HG03175 (cell line): Measurements from ENCODE around the gene POLD1.
A peak's percentile ranks its signal among the peaks of the same experiment; 100 is the strongest.

Experiments used
- ATAC-seq: cut with Tn5 transposase; IDR thresholded peaks from one replicate; pipeline ENCODE4 v1.9.1; 2021; ENCODE audit warnings: mild to moderate bottlenecking, moderate library complexity; ENCODE audit not compliant: unreplicated experiment

Gene POLD1

GRCh38 chr19:50461066-50461875 is 77.1 kb downstream of the POLD1 start:
- ATAC-seq: peak; percentile 47

GRCh38 chr19:50462970-50463369 is 78.8 kb downstream of the POLD1 start:
- ATAC-seq: no peak

DNA sequence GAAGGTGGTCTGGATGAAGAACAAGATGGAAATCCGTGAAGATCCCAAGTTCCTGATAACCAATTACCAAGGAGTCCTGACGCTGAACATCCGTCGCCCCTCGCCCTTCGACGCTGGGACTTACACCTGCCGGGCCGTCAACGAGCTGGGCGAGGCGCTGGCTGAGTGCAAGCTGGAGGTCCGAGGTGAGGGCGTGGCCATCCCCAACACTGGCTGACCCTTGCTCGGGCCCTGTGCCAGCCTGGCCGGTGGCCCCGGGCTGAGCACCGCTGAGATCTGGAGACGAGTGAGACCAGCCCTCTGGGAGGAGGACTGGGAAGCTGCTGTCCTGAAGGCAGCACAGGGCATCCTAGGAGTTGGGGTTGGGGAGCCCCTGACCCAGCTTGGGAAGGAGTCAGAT is 80.2 kb downstream of the POLD1 start:
- ATAC-seq: no peak

DNA sequence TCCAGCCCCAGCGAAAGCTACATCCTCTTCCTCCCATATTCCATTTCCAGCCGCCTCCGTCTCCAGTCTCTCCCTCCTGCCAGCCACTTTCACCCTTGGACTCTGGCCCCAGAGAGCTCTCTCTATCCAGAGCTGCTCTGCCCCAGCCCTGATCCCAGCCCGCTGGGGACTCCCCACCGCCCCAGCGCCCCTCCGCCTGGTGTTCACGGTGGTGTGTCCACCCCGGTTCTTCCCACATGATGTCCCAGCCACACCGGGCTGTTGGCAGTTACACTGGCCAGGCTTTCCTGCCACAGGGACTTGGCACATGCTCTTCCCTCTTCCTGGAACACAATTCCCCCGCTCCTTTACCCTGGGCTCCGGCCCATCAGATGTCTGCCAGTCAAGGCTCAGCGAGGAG is 80.9 kb downstream of the POLD1 start:
- no peak for ATAC-seq

GRCh38 chr19:50465986-50466705 is 82.0 kb downstream of the POLD1 start:
- ATAC-seq: no peak

DNA sequence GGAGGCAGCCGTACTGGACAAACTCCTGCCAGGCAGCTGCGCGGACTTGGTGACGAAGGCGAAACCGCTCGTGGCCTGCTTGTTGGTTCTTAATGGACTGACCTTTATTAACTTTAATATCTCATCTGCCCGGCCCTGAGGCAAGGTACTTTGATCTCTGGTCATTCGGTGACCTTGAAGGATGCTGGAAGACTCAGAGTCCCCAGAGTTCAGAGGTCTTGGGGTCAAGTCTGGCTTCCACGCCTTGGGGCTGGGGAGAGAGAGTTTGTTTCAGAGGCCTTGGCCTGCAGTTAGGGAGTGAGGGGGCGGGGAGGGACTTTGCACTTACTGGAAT is 82.5 kb downstream of the POLD1 start:
- ATAC-seq: no peak

GRCh38 chr19:50467566-50467965 is 83.4 kb downstream of the POLD1 start:
- ATAC-seq: no peak
